Measurements from ENCODE around the gene INHBE. TPM values are rescaled to one million over a fixed set of nuclear protein-coding genes. Genes with fewer than 3 reads are reported as not detected.

Gene INHBE
- total RNA-seq, 1 donor from 2014 or later: 18.0 TPM

- Mint-ChIP-seq H3K36me3 (ENCODE audit: unreplicated experiment) (peaks cover 26% of the 10 kb centered on the region), H3K4me3 (ENCODE audit: unreplicated experiment) (no peak overlapping the region), H3K27me3 (ENCODE audit: unreplicated experiment) (peaks cover 13% of the 10 kb centered on the region), H3K4me1 (ENCODE audit: low read depth, unreplicated experiment) (peaks cover 3% of the 10 kb centered on the region), H3K9me3 (ENCODE audit: unreplicated experiment) (peaks cover 5% of the 10 kb centered on the region), H3K27ac (ENCODE audit: unreplicated experiment) (no peak overlapping the region)
- TF ChIP-seq CTCF (IDR thresholded peaks at IDR 0.05; ENCODE audit: partially characterized antibody, unreplicated experiment): no peak
- no peak for DNase-seq
Measured at GRCh38 chr12:57477710-57478681, 22.9 kb downstream of the INHBE start.

DNA sequence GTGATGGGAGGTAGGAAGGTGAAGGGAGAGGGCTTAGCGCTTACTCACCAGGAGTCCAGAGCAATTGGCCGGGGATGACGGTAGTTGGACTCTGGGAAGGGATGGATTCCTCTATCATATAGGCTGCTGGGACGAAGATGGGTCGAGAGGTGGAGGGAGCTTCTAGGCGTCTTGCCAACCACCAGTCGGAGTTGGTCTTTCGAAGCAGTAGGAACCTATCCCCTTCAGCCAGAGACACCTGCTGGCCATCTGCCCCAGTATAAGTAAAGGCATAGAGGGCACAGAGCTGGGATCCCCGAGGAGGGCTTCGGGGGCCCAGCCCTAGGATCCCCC, 23.9 kb downstream of the INHBE start:
- H3K27me3 Mint-ChIP-seq (ENCODE audit: unreplicated experiment): peaks cover 13% of the 10 kb centered on the region
- H3K27ac Mint-ChIP-seq (ENCODE audit: unreplicated experiment): peak overlapping the region; percentile 15
- peaks cover 3% of the 10 kb centered on the region for H3K4me1 Mint-ChIP-seq (ENCODE audit: low read depth, unreplicated experiment)
- TF ChIP-seq CTCF (IDR thresholded peaks at IDR 0.05; ENCODE audit: partially characterized antibody, unreplicated experiment): no peak
- H3K36me3 Mint-ChIP-seq (ENCODE audit: unreplicated experiment): peaks cover 18% of the 10 kb centered on the region
- no peak for DNase-seq
- no peak overlapping the region for H3K4me3 Mint-ChIP-seq (ENCODE audit: unreplicated experiment)
- H3K9me3 Mint-ChIP-seq (ENCODE audit: unreplicated experiment): peaks cover 7% of the 10 kb centered on the region

DNA sequence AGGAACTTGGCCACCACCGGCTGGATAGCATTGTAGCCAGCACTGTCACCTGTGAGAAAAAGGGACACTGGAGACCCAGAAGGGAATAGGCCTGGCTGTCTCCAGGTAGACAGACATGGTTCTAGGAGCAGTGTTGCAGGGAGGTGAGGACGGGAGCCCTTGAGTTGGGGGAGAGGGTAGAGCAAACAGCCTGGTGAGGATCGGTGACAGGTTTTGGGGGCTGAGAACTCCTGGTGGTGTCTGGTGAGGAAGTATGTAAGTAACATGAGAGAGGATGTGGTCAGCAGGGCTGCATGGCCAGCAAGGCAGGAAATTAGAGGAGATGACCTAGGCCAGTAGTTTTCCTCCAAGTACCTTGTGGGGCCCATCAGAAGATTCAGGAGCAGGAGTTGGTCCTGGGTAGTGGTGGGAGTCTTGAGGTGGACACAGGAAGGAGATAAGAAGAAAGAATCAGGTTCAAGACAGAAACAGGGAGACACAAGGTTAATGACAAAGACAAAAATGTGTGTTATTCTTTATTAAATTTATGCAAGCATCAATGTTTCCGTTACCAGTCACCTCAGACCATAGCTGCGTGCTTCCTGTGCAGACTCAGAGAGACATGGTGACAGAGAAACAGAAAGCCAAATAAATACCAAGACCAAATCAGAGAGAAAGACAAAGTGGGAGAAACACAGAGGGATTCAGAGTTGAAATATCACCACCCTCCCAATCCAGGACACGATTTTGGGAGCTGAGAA, 24.4 kb downstream of the INHBE start, which contains the start of gene ARHGAP9:
TSS of gene ARHGAP9 (minus strand) at position 491 of the 740 bp plus-strand sequence. CDS start at position 31, 460 bp downstream.
- peaks cover 4% of the 10 kb centered on the region for H3K9me3 Mint-ChIP-seq (ENCODE audit: unreplicated experiment)
- peaks cover 9% of the 10 kb centered on the region for H3K27me3 Mint-ChIP-seq (ENCODE audit: unreplicated experiment)
- H3K36me3 Mint-ChIP-seq (ENCODE audit: unreplicated experiment): peaks cover 13% of the 10 kb centered on the region

GRCh38 chr12:57481671-57482070, 26.6 kb downstream of the INHBE start:
- no peak for DNase-seq
- H3K9me3 Mint-ChIP-seq (ENCODE audit: unreplicated experiment): peaks cover 4% of the 10 kb centered on the region
- H3K4me1 Mint-ChIP-seq (ENCODE audit: low read depth, unreplicated experiment): peaks cover 3% of the 10 kb centered on the region
- H3K27ac Mint-ChIP-seq (ENCODE audit: unreplicated experiment): peak overlapping the region; percentile 36
- peaks cover 7% of the 10 kb centered on the region for H3K36me3 Mint-ChIP-seq (ENCODE audit: unreplicated experiment)
- H3K27me3 Mint-ChIP-seq (ENCODE audit: unreplicated experiment): peaks cover 8% of the 10 kb centered on the region
- H3K4me3 Mint-ChIP-seq (ENCODE audit: unreplicated experiment): no peak overlapping the region
- TF ChIP-seq CTCF (IDR thresholded peaks at IDR 0.05; ENCODE audit: partially characterized antibody, unreplicated experiment): no peak

More for the DNA sequence above, 24.4 kb downstream of the INHBE start, which contains the start of gene ARHGAP9:
- no peak for DNase-seq
- Mint-ChIP-seq H3K4me1 (ENCODE audit: low read depth, unreplicated experiment) (peaks cover 3% of the 10 kb centered on the region), H3K4me3 (ENCODE audit: unreplicated experiment) (no peak within 1 kb of the TSS), H3K27ac (ENCODE audit: unreplicated experiment) (peak within 1 kb of the TSS; percentile 15)
- no peak for TF ChIP-seq CTCF (IDR thresholded peaks at IDR 0.05; ENCODE audit: partially characterized antibody, unreplicated experiment)
